ENCODE measurements around the gene NAT9. TPM values are rescaled to one million over a fixed set of nuclear protein-coding genes. Genes with fewer than 3 reads are reported as not detected.

The NAT9 gene
- total RNA-seq, 1 donor from 2014 or later: 59.6 TPM

GRCh38 chr17:74757502-74757901 is 18.6 kb downstream of the NAT9 start:
- no peak for DNase-seq (ENCODE audit: low spot score, unreplicated experiment)
- Mint-ChIP-seq H3K4me1 (ENCODE audit: low read depth) (peaks cover 62% of the 10 kb centered on the region), H3K27me3 (no peaks in the 10 kb centered on the region), H3K4me3 (ENCODE audit: low read depth) (no peak overlapping the region), H3K36me3 (ENCODE audit: insufficient read depth) (peaks cover 4% of the 10 kb centered on the region), H3K9me3 (ENCODE audit: low read depth) (no peaks in the 10 kb centered on the region), H3K27ac (peak overlapping the region; percentile 77)
- TF ChIP-seq CTCF (IDR thresholded peaks at IDR 0.05; ENCODE audit: unreplicated experiment): no peak

GRCh38 chr17:74756891-74757290 is 19.3 kb downstream of the NAT9 start:
- TF ChIP-seq CTCF (IDR thresholded peaks at IDR 0.05; ENCODE audit: unreplicated experiment): no peak
- no peaks in the 10 kb centered on the region for H3K9me3 Mint-ChIP-seq (ENCODE audit: low read depth)
- no peak for DNase-seq (ENCODE audit: low spot score, unreplicated experiment)
- H3K27ac Mint-ChIP-seq: no peak overlapping the region
- peaks cover 7% of the 10 kb centered on the region for H3K36me3 Mint-ChIP-seq (ENCODE audit: insufficient read depth)
- H3K27me3 Mint-ChIP-seq: no peaks in the 10 kb centered on the region
- peaks cover 64% of the 10 kb centered on the region for H3K4me1 Mint-ChIP-seq (ENCODE audit: low read depth)
- no peak overlapping the region for H3K4me3 Mint-ChIP-seq (ENCODE audit: low read depth)

GRCh38 chr17:74755533-74755932 is 20.6 kb downstream of the NAT9 start:
- TF ChIP-seq CTCF (IDR thresholded peaks at IDR 0.05; ENCODE audit: unreplicated experiment): no peak
- Mint-ChIP-seq H3K4me1 (ENCODE audit: low read depth) (peaks cover 64% of the 10 kb centered on the region), H3K27ac (no peak overlapping the region), H3K4me3 (ENCODE audit: low read depth) (no peak overlapping the region), H3K9me3 (ENCODE audit: low read depth) (no peaks in the 10 kb centered on the region), H3K27me3 (no peaks in the 10 kb centered on the region), H3K36me3 (ENCODE audit: insufficient read depth) (peaks cover 7% of the 10 kb centered on the region)
- DNase-seq (ENCODE audit: low spot score, unreplicated experiment): no peak

- H3K36me3 Mint-ChIP-seq (ENCODE audit: insufficient read depth): peaks cover 7% of the 10 kb centered on the region
- no peak overlapping the region for H3K27ac Mint-ChIP-seq
- peaks cover 63% of the 10 kb centered on the region for H3K4me1 Mint-ChIP-seq (ENCODE audit: low read depth)
- TF ChIP-seq CTCF (IDR thresholded peaks at IDR 0.05; ENCODE audit: unreplicated experiment): no peak
- no peaks in the 10 kb centered on the region for H3K9me3 Mint-ChIP-seq (ENCODE audit: low read depth)
- no peaks in the 10 kb centered on the region for H3K27me3 Mint-ChIP-seq
- DNase-seq (ENCODE audit: low spot score, unreplicated experiment): no peak
- H3K4me3 Mint-ChIP-seq (ENCODE audit: low read depth): no peak overlapping the region
Observed at GRCh38 chr17:74754832-74755231, 21.3 kb downstream of the NAT9 start.

GRCh38 chr17:74752822-74753401 is 23.2 kb downstream of the NAT9 start:
- DNase-seq (ENCODE audit: low spot score, unreplicated experiment): no peak
- H3K9me3 Mint-ChIP-seq (ENCODE audit: low read depth): no peaks in the 10 kb centered on the region
- H3K27me3 Mint-ChIP-seq: no peaks in the 10 kb centered on the region
- H3K27ac Mint-ChIP-seq: peak overlapping the region; percentile 95
- TF ChIP-seq CTCF (IDR thresholded peaks at IDR 0.05; ENCODE audit: unreplicated experiment): no peak
- peaks cover 49% of the 10 kb centered on the region for H3K4me1 Mint-ChIP-seq (ENCODE audit: low read depth)
- peak overlapping the region; percentile 59 for H3K4me3 Mint-ChIP-seq (ENCODE audit: low read depth)
- H3K36me3 Mint-ChIP-seq (ENCODE audit: insufficient read depth): peaks cover 7% of the 10 kb centered on the region
